Keratinocyte (primary cell): ENCODE results near the gene PKN2.

Experiments
- EZH2 ChIP-seq: IDR thresholded peaks from one replicate; pipeline ENCODE4 v1.6.1; 2012; ENCODE audit warnings: inconsistent platforms, mild to moderate bottlenecking, low read length, moderate library complexity
- TF ChIP-seq, protein P1 (sequence below), 3 experiments: IDR thresholded peaks in 1 of 3; conservative IDR thresholded peaks in 1 of 3; optimal IDR thresholded peaks in 1 of 3; 2 replicates in 2 of 3; 3 replicates in 1 of 3; pipeline versions ENCODE3 to v1.5.1; 2011; ENCODE audit warnings: low read length in 3 of 3, mild to moderate bottlenecking in 3 of 3, moderate library complexity in 2 of 3, control low read depth in 1 of 3, inconsistent platforms in 1 of 3; ENCODE audit not compliant: insufficient read depth in 2 of 3; ENCODE audit errors: extremely low read depth in 1 of 3

DNA sequence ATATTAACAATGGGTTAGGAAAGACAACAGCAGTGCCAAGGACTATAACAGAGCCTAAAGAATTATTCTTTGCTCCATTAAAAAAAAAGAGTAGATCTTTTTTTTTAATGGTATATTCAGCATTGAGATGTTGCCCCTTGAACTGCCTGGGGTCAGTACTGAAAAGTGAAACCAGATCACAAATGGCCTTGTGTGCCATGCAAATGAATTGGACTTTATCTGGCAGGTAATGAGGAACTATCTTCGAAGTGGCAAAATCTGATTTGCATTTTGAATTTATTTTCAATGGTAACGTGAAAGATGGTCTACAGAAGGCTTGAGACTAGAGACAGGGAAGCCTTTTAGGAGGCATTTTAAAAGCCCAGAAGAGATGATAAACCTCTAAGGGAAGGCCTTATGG is 21.4 kb upstream of the PKN2 start:
- TF ChIP-seq, protein P1, sequence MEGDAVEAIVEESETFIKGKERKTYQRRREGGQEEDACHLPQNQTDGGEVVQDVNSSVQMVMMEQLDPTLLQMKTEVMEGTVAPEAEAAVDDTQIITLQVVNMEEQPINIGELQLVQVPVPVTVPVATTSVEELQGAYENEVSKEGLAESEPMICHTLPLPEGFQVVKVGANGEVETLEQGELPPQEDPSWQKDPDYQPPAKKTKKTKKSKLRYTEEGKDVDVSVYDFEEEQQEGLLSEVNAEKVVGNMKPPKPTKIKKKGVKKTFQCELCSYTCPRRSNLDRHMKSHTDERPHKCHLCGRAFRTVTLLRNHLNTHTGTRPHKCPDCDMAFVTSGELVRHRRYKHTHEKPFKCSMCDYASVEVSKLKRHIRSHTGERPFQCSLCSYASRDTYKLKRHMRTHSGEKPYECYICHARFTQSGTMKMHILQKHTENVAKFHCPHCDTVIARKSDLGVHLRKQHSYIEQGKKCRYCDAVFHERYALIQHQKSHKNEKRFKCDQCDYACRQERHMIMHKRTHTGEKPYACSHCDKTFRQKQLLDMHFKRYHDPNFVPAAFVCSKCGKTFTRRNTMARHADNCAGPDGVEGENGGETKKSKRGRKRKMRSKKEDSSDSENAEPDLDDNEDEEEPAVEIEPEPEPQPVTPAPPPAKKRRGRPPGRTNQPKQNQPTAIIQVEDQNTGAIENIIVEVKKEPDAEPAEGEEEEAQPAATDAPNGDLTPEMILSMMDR (optimal IDR thresholded peaks at IDR 0.05 in 1 of 3, IDR thresholded peaks at IDR 0.05 in 1 of 3, conservative IDR thresholded peaks at IDR 0.05 in 1 of 3; ENCODE audit: extremely low read depth in 1 of 3, insufficient read depth in 2 of 3, low read length in 3 of 3) = no peak
- no peak for TF ChIP-seq EZH2
